HepG2 (cell line): Measurements from ENCODE around the gene FTHL17. TPM values are rescaled to one million over a fixed set of nuclear protein-coding genes. Genes with fewer than 3 reads are reported as not detected.

Experiments used
- ATAC-seq: fragments of 200-7000 bp; cut with Tn5 transposase; 3 replicates; pipeline ENCODE4 v1.9.1; 2020; ENCODE audit warnings: mild to moderate bottlenecking, moderate library complexity
- BruUV-seq: library from RNA; stranded (reverse); fragments of 400-500 nt; replicated peaks from 2 replicates; lab custom pipeline; 2021; lab: Mats Ljungman, UMichigan
- CTCF ChIA-PET: fragments of 300-600 bp; formaldehyde crosslinking; extraction: SDS; loops from one replicate; lab custom pipeline; 2021; ENCODE audit warnings: low total read pairs, inconsistent platforms, low intra/inter-chr PET ratio; lab: Yijun Ruan, JAX
- POLR2A ChIA-PET: fragments of 350-600 bp; sonication (Branson Sonifier 250); formaldehyde crosslinking; loops from one replicate; lab custom pipeline; 2020; ENCODE audit warnings: antibody characterized with exemption, inconsistent platforms; lab: Yijun Ruan, JAX
- DNase-seq: peaks from one replicate; pipeline ENCODE4 v3.0.0-alpha.2; 2015; ENCODE audit warnings: low spot score
- FAIRE-seq: peaks from 3 replicates; lab custom pipeline; 2011; peaks lifted over from hg19 to GRCh38; lab: Jason Lieb, UNC
- H2AFZ ChIP-seq: one replicate; pipeline ENCODE4 v1.6.1; 2011; ENCODE audit warnings: low read length, inconsistent platforms
- H3K27ac ChIP-seq: fragments of 300-600 bp; 3 replicates; pipeline ENCODE4 v1.8.0; 2011; ENCODE audit warnings: mixed run types, mild to moderate bottlenecking, mixed read lengths, low read length, inconsistent platforms; ENCODE audit not compliant: insufficient read depth; ENCODE audit errors: extremely low read length
- H3K27me3 ChIP-seq, 2 experiments: fragments of 200-600 bp in 1 of 2; 2 replicates in 1 of 2; 3 replicates in 1 of 2; pipeline versions ENCODE4 v1.6.0 to v1.8.0; 2011; ENCODE audit warnings: low read length in 2 of 2, mild to moderate bottlenecking in 2 of 2, moderate library complexity in 2 of 2, inconsistent platforms in 1 of 2; ENCODE audit not compliant: insufficient read depth in 2 of 2, control insufficient read depth in 1 of 2
- H3K36me3 ChIP-seq, 2 experiments: fragments of 200-600 bp in 1 of 2; replicated peaks in 1 of 2; 2 replicates in 1 of 2; 3 replicates in 1 of 2; pipeline versions ENCODE4 v1.5.1 to v1.8.0; 2011; ENCODE audit warnings: low read length in 2 of 2, inconsistent platforms in 1 of 2; ENCODE audit not compliant: insufficient read depth in 2 of 2, control insufficient read depth in 1 of 2
- H3K4me1 ChIP-seq: 2 replicates; pipeline ENCODE4 v1.5.1; 2012; ENCODE audit warnings: low read length, inconsistent platforms; ENCODE audit not compliant: insufficient read depth
- H3K4me2 ChIP-seq: 2 replicates; pipeline ENCODE4 v1.6.0; 2011; ENCODE audit warnings: low read depth, low read length, inconsistent platforms
- H3K4me3 ChIP-seq, 3 experiments: fragments of 200-600 bp in 1 of 3; sonication (generic), shearing (Covaris generic) in 1 of 3; replicated peaks in 1 of 3; 2 replicates each; pipeline ENCODE4 v1.5.1; 2011 to 2016; ENCODE audit warnings: low read length in 3 of 3, inconsistent platforms in 2 of 3, low read depth in 2 of 3, mild to moderate bottlenecking in 2 of 3, control low read depth in 1 of 3, mixed read lengths in 1 of 3; ENCODE audit not compliant: insufficient read depth in 1 of 3
- H3K79me2 ChIP-seq: one replicate; pipeline ENCODE4 v1.6.1; 2011; ENCODE audit warnings: low read length, inconsistent platforms; ENCODE audit not compliant: insufficient read depth
- H3K9ac ChIP-seq: 2 replicates; pipeline ENCODE4 v1.6.0; 2011; ENCODE audit warnings: mild to moderate bottlenecking, low read depth, low read length, inconsistent platforms; ENCODE audit not compliant: insufficient read depth
- H3K9me3 ChIP-seq: 2 replicates; pipeline ENCODE4 v1.5.1; 2012; ENCODE audit warnings: mild to moderate bottlenecking, low read length
- H4K20me1 ChIP-seq: 2 replicates; pipeline ENCODE4 v1.6.0; 2011; ENCODE audit warnings: inconsistent platforms, mild to moderate bottlenecking, low read length, moderate library complexity; ENCODE audit not compliant: insufficient read depth
- ARHGAP35 ChIP-seq: sonication (generic); formaldehyde crosslinking; IDR thresholded peaks from 2 replicates; pipeline ENCODE4 v1.9.0; 2022; ENCODE audit warnings: mild to moderate bottlenecking, inconsistent platforms, moderate library complexity, missing genetic modification reagents, borderline replicate concordance
- ELK4 ChIP-seq: sonication (generic); formaldehyde crosslinking; IDR thresholded peaks from 2 replicates; pipeline ENCODE4 v1.9.0; 2021; ENCODE audit warnings: missing genetic modification reagents, borderline replicate concordance
- HMG20B ChIP-seq: conservative IDR thresholded peaks from 2 replicates; pipeline ENCODE4 v1.6.1; 2016; ENCODE audit warnings: missing genetic modification reagents, missing compliant biosample characterization
- KLF13 ChIP-seq: sonication (generic); formaldehyde crosslinking; IDR thresholded peaks from 2 replicates; pipeline ENCODE4 v1.4.0; 2020; ENCODE audit warnings: mild to moderate bottlenecking, missing genetic modification reagents
- MLX ChIP-seq: IDR thresholded peaks from 2 replicates; pipeline ENCODE4 v1.6.1; 2016
- RFX1 ChIP-seq: fragments of 450-650 bp; IDR thresholded peaks from 2 replicates; pipeline ENCODE4 v1.6.1; 2017
- SIN3B ChIP-seq: fragments of 150-350 bp; IDR thresholded peaks from 2 replicates; pipeline ENCODE4 v1.6.1; 2014; ENCODE audit warnings: low read length
- TBL1XR1 ChIP-seq: fragments of 150-350 bp; IDR thresholded peaks from 2 replicates; pipeline ENCODE4 v1.6.1; 2014; ENCODE audit warnings: borderline replicate concordance, low read length; ENCODE audit not compliant: partially characterized antibody
- XBP1 ChIP-seq: sonication (generic); formaldehyde crosslinking; IDR thresholded peaks from 2 replicates; pipeline ENCODE4 v1.5.0; 2020; ENCODE audit warnings: missing genetic modification reagents
- ZBTB7A ChIP-seq: sonication (generic); formaldehyde crosslinking; IDR thresholded peaks from 2 replicates; pipeline ENCODE4 v1.8.0; 2022; ENCODE audit warnings: mild to moderate bottlenecking, missing genetic modification reagents
- ZNF12 ChIP-seq: sonication (generic); formaldehyde crosslinking; IDR thresholded peaks from 2 replicates; pipeline ENCODE4 v1.5.0; 2020; ENCODE audit warnings: missing genetic modification reagents
- ZNF567 ChIP-seq: sonication (generic); formaldehyde crosslinking; IDR thresholded peaks from 2 replicates; pipeline ENCODE4 v1.8.1; 2023; ENCODE audit warnings: mild to moderate bottlenecking, missing genetic modification reagents, borderline replicate concordance
- WGBS: methylation state at CpG from one replicate; pipeline ENCODE4 v1.1.6; 2017; ENCODE audit warnings: low lambda C conversion rate; 5-methylcytosine and 5-hydroxymethylcytosine counted together
- in situ Hi-C: cut with HindIII; loops from 2 replicates; pipeline ENCODE4 v1.10.0; 2017; ENCODE audit warnings: low pct_unique_long_range_greater_than_20kb; ENCODE audit not compliant: extremely low pct_ligation_motif_present
- intact Hi-C: fragments of 100-400 bp; cut with micrococcal nuclease; formaldehyde crosslinking; loops from one replicate; pipeline ENCODE4 v1.10.0; 2022; ENCODE audit not compliant: unreplicated experiment
- polyA plus RNA-seq, 8 experiments: library from polyadenylated mRNA; depleted of rRNA in 3 of 8; stranded (reverse) in 7 of 8; unstranded in 1 of 8; fragments of >200 nt; fragmentation: Illumina TruSeq in 4 of 8; extraction: Trizol in 4 of 8; gene quantifications; 2 replicates each; pipeline versions ENCODE4 v1.2.1 to v1.2.3, GENCODE V29; 2011 to 2016; ENCODE audit warnings: low read depth in 4 of 8, missing spikeins in 1 of 8, mixed read lengths in 1 of 8; ENCODE audit not compliant: insufficient read depth in 1 of 8
- total RNA-seq, 5 experiments: library from RNA; depleted of rRNA; stranded (reverse); fragments of >200 nt; fragmentation: Illumina TruSeq; extraction: Trizol; gene quantifications; 2 replicates each; pipeline ENCODE4 v1.2.3, GENCODE V29; 2016; ENCODE audit warnings: low read depth in 1 of 5
- TF ChIP-seq, protein P1 (sequence below): sonication (generic); formaldehyde crosslinking; conservative IDR thresholded peaks from 2 replicates; pipeline ENCODE4 v1.4.0; 2020; ENCODE audit warnings: missing genetic modification reagents
- TF ChIP-seq, protein P2 (sequence below): sonication (generic); formaldehyde crosslinking; IDR thresholded peaks from 2 replicates; pipeline ENCODE4 v1.9.0; 2021; ENCODE audit warnings: missing genetic modification reagents, borderline replicate concordance
- TF ChIP-seq, protein P3 (sequence below): sonication (generic); formaldehyde crosslinking; IDR thresholded peaks from 2 replicates; pipeline ENCODE4 v1.8.0; 2022; ENCODE audit warnings: missing genetic modification reagents, mild to moderate bottlenecking, inconsistent platforms, borderline replicate concordance
- TF ChIP-seq, protein P4 (sequence below): IDR thresholded peaks from 2 replicates; pipeline ENCODE4 v1.6.1; 2016; ENCODE audit warnings: missing compliant biosample characterization, missing genetic modification reagents, borderline replicate concordance

FTHL17 gene
- total and polyA plus RNA-seq, 2 of the 13 experiments (the other 11 are each of a cell fraction or from before 2014, with no cell fraction given): not detected

DNA sequence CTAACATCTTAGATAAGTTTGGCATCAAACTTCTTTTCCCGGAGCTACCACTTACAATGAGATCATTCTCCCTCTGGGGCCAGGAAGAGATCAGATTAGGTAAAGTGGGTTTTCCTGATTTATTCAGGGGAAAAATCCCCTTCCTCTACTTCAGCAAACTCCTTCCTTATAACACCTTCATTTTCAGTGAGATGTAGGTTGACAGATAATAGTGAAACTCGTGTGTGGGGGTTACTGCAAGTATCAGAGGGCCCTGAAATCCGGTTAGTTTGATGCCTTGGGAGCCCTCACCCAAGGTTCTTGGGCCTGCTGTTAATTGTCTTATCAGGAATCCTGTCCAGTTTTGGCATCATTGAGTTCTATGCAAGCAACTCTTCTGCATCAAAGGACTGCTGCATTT lies 10.8 kb downstream of the FTHL17 start:
- H3K4me3 ChIP-seq: no peak overlapping the region
- H3K4me2 ChIP-seq: no peak overlapping the region
- 42% methylated on average over 2 of the region's 3 CpGs for WGBS
- no peaks in the 10 kb centered on the region for H3K9me3 ChIP-seq
- H3K79me2 ChIP-seq: no peaks in the 10 kb centered on the region
- DNase-seq: no peak
- BruUV-seq: no TSS peak
- no peak for ATAC-seq
- no peaks in the 10 kb centered on the region for H3K27me3 ChIP-seq
- no peak overlapping the region for H2AFZ ChIP-seq
- ChIA-PET POLR2A (no interaction called here), CTCF (no interaction called here)
- in situ Hi-C loops: no loop called here
- H3K36me3 ChIP-seq: no peaks in the 10 kb centered on the region
- H3K9ac ChIP-seq: no peak overlapping the region
- H3K27ac ChIP-seq: no peak overlapping the region
- FAIRE-seq: no peak
- intact Hi-C loops: no loop called here
- no peaks in the 10 kb centered on the region for H4K20me1 ChIP-seq
- H3K4me1 ChIP-seq: no peaks in the 10 kb centered on the region
- TF ChIP-seq, protein P1, sequence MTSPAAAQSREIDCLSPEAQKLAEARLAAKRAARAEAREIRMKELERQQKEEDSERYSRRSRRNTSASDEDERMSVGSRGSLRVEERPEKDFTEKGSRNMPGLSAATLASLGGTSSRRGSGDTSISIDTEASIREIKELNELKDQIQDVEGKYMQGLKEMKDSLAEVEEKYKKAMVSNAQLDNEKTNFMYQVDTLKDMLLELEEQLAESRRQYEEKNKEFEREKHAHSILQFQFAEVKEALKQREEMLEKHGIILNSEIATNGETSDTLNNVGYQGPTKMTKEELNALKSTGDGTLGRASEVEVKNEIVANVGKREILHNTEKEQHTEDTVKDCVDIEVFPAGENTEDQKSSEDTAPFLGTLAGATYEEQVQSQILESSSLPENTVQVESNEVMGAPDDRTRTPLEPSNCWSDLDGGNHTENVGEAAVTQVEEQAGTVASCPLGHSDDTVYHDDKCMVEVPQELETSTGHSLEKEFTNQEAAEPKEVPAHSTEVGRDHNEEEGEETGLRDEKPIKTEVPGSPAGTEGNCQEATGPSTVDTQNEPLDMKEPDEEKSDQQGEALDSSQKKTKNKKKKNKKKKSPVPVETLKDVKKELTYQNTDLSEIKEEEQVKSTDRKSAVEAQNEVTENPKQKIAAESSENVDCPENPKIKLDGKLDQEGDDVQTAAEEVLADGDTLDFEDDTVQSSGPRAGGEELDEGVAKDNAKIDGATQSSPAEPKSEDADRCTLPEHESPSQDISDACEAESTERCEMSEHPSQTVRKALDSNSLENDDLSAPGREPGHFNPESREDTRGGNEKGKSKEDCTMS: no peak
- no peak for TF ChIP-seq RFX1
- no peak for TF ChIP-seq TBL1XR1
- TF ChIP-seq ZNF12 (CRISPR knock-in tag): no peak
- no peak for TF ChIP-seq SIN3B
- no peak for TF ChIP-seq MLX (CRISPR knock-in tag)
- TF ChIP-seq, protein P2, sequence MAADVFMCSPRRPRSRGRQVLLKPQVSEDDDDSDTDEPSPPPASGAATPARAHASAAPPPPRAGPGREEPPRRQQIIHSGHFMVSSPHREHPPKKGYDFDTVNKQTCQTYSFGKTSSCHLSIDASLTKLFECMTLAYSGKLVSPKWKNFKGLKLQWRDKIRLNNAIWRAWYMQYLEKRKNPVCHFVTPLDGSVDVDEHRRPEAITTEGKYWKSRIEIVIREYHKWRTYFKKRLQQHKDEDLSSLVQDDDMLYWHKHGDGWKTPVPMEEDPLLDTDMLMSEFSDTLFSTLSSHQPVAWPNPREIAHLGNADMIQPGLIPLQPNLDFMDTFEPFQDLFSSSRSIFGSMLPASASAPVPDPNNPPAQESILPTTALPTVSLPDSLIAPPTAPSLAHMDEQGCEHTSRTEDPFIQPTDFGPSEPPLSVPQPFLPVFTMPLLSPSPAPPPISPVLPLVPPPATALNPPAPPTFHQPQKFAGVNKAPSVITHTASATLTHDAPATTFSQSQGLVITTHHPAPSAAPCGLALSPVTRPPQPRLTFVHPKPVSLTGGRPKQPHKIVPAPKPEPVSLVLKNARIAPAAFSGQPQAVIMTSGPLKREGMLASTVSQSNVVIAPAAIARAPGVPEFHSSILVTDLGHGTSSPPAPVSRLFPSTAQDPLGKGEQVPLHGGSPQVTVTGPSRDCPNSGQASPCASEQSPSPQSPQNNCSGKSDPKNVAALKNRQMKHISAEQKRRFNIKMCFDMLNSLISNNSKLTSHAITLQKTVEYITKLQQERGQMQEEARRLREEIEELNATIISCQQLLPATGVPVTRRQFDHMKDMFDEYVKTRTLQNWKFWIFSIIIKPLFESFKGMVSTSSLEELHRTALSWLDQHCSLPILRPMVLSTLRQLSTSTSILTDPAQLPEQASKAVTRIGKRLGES (CRISPR knock-in tag): no peak
- TF ChIP-seq ZBTB7A: no peak
- TF ChIP-seq KLF13 (CRISPR knock-in tag): no peak
- TF ChIP-seq, protein P3, sequence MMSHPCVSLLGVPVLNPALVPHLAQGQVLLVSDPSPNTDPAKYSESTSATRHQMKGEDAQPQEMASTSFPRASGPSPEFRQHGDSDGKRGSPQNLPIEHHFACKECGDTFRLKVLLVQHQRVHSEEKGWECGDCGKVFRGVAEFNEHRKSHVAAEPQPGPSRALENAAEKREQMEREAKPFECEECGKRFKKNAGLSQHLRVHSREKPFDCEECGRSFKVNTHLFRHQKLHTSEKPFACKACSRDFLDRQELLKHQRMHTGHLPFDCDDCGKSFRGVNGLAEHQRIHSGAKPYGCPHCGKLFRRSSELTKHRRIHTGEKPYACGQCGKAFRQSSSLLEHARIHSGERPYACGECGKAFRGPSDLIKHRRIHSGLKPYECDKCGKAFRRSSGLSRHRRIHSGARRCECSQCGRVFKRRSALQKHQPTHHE (CRISPR knock-in tag): no peak
- TF ChIP-seq, protein P4, sequence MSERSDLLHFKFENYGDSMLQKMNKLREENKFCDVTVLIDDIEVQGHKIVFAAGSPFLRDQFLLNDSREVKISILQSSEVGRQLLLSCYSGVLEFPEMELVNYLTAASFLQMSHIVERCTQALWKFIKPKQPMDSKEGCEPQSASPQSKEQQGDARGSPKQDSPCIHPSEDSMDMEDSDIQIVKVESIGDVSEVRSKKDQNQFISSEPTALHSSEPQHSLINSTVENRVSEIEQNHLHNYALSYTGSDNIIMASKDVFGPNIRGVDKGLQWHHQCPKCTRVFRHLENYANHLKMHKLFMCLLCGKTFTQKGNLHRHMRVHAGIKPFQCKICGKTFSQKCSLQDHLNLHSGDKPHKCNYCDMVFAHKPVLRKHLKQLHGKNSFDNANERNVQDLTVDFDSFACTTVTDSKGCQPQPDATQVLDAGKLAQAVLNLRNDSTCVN (CRISPR knock-in tag): no peak
- no peak for TF ChIP-seq ELK4 (CRISPR knock-in tag)
- TF ChIP-seq XBP1 (CRISPR knock-in tag): no peak
- TF ChIP-seq ZNF567: no peak
- TF ChIP-seq ARHGAP35: no peak
- TF ChIP-seq HMG20B: no peak
